Keratinocyte (primary cell): ENCODE measurements around the gene PGAM5. TPM values are rescaled to one million over a fixed set of nuclear protein-coding genes. Genes with fewer than 3 reads are reported as not detected.

Experiments used
- DNase-seq: peaks from one replicate; pipeline ENCODE4 v3.0.0-alpha.2; 2011; ENCODE audit warnings: low read depth, missing footprints, low spot score
- FAIRE-seq: peaks from 2 replicates; lab custom pipeline; 2011; peaks lifted over from hg19 to GRCh38; lab: Jason Lieb, UNC
- H2AFZ ChIP-seq: 2 replicates; pipeline ENCODE4 v1.6.0; 2012; ENCODE audit warnings: low read length, control low read depth, inconsistent platforms; ENCODE audit not compliant: control insufficient read depth
- H3K27ac ChIP-seq: 2 replicates; pipeline ENCODE4 v1.5.1; 2011; ENCODE audit warnings: low read length; ENCODE audit not compliant: control insufficient read depth, insufficient read depth
- H3K27me3 ChIP-seq: 3 replicates; pipeline ENCODE4 v1.6.0; 2011; ENCODE audit warnings: low read length; ENCODE audit not compliant: control insufficient read depth, insufficient read depth; ENCODE audit errors: extremely low read depth
- H3K36me3 ChIP-seq, 2 experiments: 2 replicates in 1 of 2; 3 replicates in 1 of 2; pipeline ENCODE4 v1.5.1; 2011; ENCODE audit warnings: low read length in 2 of 2, mild to moderate bottlenecking in 1 of 2; ENCODE audit not compliant: control insufficient read depth in 2 of 2, insufficient read depth in 2 of 2; ENCODE audit errors: extremely low read depth in 1 of 2
- H3K4me1 ChIP-seq: 3 replicates; pipeline ENCODE4 v1.5.1; 2011; ENCODE audit warnings: low read length; ENCODE audit not compliant: control insufficient read depth, insufficient read depth; ENCODE audit errors: extremely low read depth
- H3K4me2 ChIP-seq: 3 replicates; pipeline ENCODE4 v1.6.0; 2011; ENCODE audit warnings: low read depth, low read length; ENCODE audit not compliant: control insufficient read depth, insufficient read depth; ENCODE audit errors: extremely low read depth
- H3K4me3 ChIP-seq, 3 experiments: fragments of 200-600 bp in 1 of 3; sonication (generic) in 1 of 3; 2 replicates in 2 of 3; 3 replicates in 1 of 3; pipeline ENCODE4 v1.5.1; 2011 to 2016; ENCODE audit warnings: low read length in 3 of 3, mild to moderate bottlenecking in 3 of 3, control low read depth in 2 of 3, inconsistent platforms in 1 of 3, low read depth in 1 of 3, mixed read lengths in 1 of 3, mixed run types in 1 of 3, moderate library complexity in 1 of 3; ENCODE audit not compliant: control insufficient read depth in 2 of 3, insufficient read depth in 2 of 3; ENCODE audit errors: extremely low read depth in 1 of 3
- H3K79me2 ChIP-seq: 2 replicates; pipeline ENCODE4 v1.6.0; 2012; ENCODE audit warnings: low read length; ENCODE audit not compliant: control insufficient read depth, insufficient read depth
- H3K9ac ChIP-seq: 3 replicates; pipeline ENCODE4 v1.6.0; 2011; ENCODE audit warnings: low read length; ENCODE audit not compliant: control insufficient read depth, insufficient read depth; ENCODE audit errors: extremely low read depth
- H3K9me1 ChIP-seq: 3 replicates; pipeline ENCODE4 v1.6.0; 2011; ENCODE audit warnings: low read length; ENCODE audit not compliant: control insufficient read depth, insufficient read depth; ENCODE audit errors: extremely low read depth
- H3K9me3 ChIP-seq: 2 replicates; pipeline ENCODE4 v1.5.1; 2012; ENCODE audit warnings: low read depth, low read length; ENCODE audit not compliant: control insufficient read depth
- H4K20me1 ChIP-seq: 3 replicates; pipeline ENCODE4 v1.6.0; 2011; ENCODE audit warnings: low read length; ENCODE audit not compliant: control insufficient read depth, insufficient read depth; ENCODE audit errors: extremely low read depth
- CTCF ChIP-seq, 3 experiments: IDR thresholded peaks in 1 of 3; conservative IDR thresholded peaks in 1 of 3; optimal IDR thresholded peaks in 1 of 3; 2 replicates in 2 of 3; 3 replicates in 1 of 3; pipeline versions ENCODE3 to v1.5.1; 2011; ENCODE audit warnings: low read length in 3 of 3, mild to moderate bottlenecking in 3 of 3, moderate library complexity in 2 of 3, control low read depth in 1 of 3, inconsistent platforms in 1 of 3; ENCODE audit not compliant: insufficient read depth in 2 of 3; ENCODE audit errors: extremely low read depth in 1 of 3
- EZH2 ChIP-seq: IDR thresholded peaks from one replicate; pipeline ENCODE4 v1.6.1; 2012; ENCODE audit warnings: inconsistent platforms, mild to moderate bottlenecking, low read length, moderate library complexity
- dilution Hi-C: fragments of 300-500 bp; cut with MboI; formaldehyde crosslinking; loops from one replicate; pipeline ENCODE4 v1.7.0; 2020; ENCODE audit warnings: low sequenced_read_pairs; ENCODE audit not compliant: extremely low pct_ligation_motif_present
- polyA plus RNA-seq, 5 experiments: library from polyadenylated mRNA; depleted of rRNA in 3 of 5; stranded (reverse) in 3 of 5; stranded (forward) in 1 of 5; unstranded in 1 of 5; fragments of >200 nt; gene quantifications; 1 replicate in 1 of 5; 2 replicates in 3 of 5; 3 replicates in 1 of 5; pipeline versions ENCODE4 v1.2.1 to v1.2.3, GENCODE V29; 2011 to 2012; ENCODE audit warnings: missing spikeins in 2 of 5, low read depth in 1 of 5, low replicate concordance in 1 of 5

PGAM5 gene
- polyA plus RNA-seq, 1 donor (not counting 4 experiments of a cell fraction or from before 2014, with no cell fraction given), result 31.5 TPM

DNA sequence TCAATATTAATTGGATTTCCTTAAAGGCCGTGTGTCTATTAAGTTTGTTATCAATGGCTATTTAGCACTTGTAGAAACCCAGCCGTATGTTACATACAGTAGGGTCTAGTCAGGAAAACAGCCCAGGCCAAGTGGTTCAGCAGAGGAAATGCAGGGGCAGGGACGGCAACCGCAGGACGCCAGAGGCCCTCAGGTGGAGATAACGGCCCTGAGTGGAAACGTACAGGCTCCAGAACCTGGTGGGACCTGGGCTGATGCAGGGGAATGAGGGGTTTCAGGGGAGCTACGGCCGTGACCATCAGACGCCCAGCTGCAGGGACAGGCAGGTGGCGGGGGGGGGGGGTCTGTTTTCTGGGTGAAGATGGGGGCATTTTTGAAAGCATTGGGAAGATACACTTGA is 54.7 kb downstream of the PGAM5 start:
- dilution Hi-C loops, result no loop called here
- H3K79me2 ChIP-seq, result peaks cover 14% of the 10 kb centered on the region
- H3K27ac ChIP-seq, result no peak overlapping the region
- H3K36me3 ChIP-seq, result peaks cover 2 to 8% of the 10 kb centered on the region in 2 experiments
- H3K27me3 ChIP-seq, result no peaks in the 10 kb centered on the region
- H3K4me1 ChIP-seq, result peaks cover 6% of the 10 kb centered on the region
- H2AFZ ChIP-seq, result no peak overlapping the region
- H3K9me1 ChIP-seq, result no peaks in the 10 kb centered on the region
- H3K4me3 ChIP-seq, result no peak overlapping the region
- H3K9ac ChIP-seq, result no peak overlapping the region
- no peaks in the 10 kb centered on the region for H3K9me3 ChIP-seq
- no peak for DNase-seq
- no peak overlapping the region for H3K4me2 ChIP-seq
- no peak for FAIRE-seq
- TF ChIP-seq CTCF (optimal IDR thresholded peaks at IDR 0.05 in 1 of 3, IDR thresholded peaks at IDR 0.05 in 1 of 3, conservative IDR thresholded peaks at IDR 0.05 in 1 of 3; ENCODE audit: extremely low read depth in 1 of 3, insufficient read depth in 2 of 3, low read length in 3 of 3), result no peak
- no peak for TF ChIP-seq EZH2
- peaks cover 2% of the 10 kb centered on the region for H4K20me1 ChIP-seq

DNA sequence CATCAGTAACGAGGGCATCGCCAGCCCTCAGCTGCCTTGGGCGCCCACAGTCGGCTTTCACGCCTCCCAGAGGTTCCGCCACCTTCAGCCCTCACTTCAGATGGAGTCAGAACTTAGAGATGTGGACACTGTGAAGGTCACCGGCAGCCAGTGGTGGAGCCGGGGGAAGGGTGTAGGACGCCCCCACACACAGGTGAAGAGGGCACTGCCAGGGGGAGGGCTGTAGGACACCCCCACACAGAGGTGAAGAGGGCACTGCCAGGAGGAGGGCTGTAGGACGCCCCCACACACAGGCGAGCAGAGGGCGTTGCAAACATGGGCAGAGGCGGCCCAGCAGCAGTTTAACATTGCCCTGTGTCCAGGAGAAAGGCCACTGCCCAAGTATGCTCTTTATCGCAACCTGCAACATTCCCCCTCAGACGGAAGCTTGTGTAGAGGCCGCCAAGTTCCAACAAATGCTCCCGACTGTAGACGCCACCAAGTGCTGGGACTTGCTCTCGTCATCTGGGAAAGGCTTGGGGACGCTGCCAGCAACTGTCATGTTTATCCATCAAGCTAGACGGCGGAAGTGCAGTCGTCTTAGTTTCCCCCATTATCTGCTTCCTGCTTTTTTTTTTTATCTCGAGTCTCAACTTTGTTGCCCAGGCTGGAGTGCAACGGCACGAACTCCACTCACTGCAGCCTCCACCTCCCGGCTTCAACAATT is 55.9 kb downstream of the PGAM5 start:
- Histone ChIP-seq H3K9me1 (no peaks in the 10 kb centered on the region), H3K9me3 (no peaks in the 10 kb centered on the region), H3K4me1 (peaks cover 5% of the 10 kb centered on the region), H3K9ac (no peak overlapping the region), H3K4me2 (no peak overlapping the region), H3K36me3 (peaks cover 3 to 7% of the 10 kb centered on the region in 2 experiments), H4K20me1 (no peaks in the 10 kb centered on the region), H2AFZ (no peak overlapping the region), H3K4me3 (no peak overlapping the region), H3K79me2 (peaks cover 3% of the 10 kb centered on the region), H3K27me3 (no peaks in the 10 kb centered on the region), H3K27ac (no peak overlapping the region)
- dilution Hi-C loops, result no loop called here
- TF ChIP-seq EZH2, result no peak
- no peak for TF ChIP-seq CTCF (optimal IDR thresholded peaks at IDR 0.05 in 1 of 3, IDR thresholded peaks at IDR 0.05 in 1 of 3, conservative IDR thresholded peaks at IDR 0.05 in 1 of 3; ENCODE audit: extremely low read depth in 1 of 3, insufficient read depth in 2 of 3, low read length in 3 of 3)
- no peak for DNase-seq
- FAIRE-seq, result no peak
